Measurements from ENCODE around the gene ZNF738.
A peak's percentile ranks its signal among the peaks of the same experiment; 100 is the strongest.
"Not testable (repeated sequence)": the region's sequence is repeated elsewhere in the genome, so short reads cannot be mapped to it uniquely, and the experiment has no call there.

The ZNF738 gene

DNA sequence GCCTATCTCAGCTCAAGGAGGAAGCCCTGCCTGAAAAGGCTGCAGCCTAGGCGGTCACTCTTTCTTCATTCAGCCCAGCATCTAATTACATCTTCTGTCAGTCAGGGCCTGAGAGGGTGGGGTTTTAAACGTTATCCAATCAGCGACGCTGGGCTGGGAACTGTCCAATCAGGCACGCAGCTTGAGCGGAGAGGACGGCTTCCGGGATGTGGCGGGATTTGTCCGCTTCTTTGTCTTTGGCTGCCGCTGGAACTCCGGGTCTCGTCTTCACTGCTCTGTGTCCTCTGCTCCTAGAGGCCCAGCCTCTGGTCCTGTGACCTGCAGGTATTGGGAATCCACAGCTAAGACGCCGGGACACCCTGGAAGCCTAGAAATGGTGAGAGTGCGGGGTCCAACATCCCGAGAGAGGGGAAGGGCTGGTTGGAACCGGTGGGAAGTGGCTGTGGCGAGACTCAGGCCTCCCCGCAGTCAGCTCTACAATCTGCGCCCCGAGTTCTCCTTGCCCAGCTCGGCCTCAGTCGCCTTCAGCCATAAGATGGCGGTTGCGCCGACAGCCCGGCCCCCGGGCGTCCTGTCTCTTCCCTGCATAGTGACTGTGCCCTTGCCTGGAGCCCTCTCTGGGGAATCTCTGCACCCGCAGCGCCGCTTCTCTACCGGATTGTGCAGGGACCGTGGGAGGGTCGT is at the start of gene ZNF738:
Gene ZNF738, plus strand, starts transcription at position 233 of the 684 bp plus-strand sequence. Its CDS starts 141 bp downstream, at position 374.
- TF ChIP-seq, protein P1, sequence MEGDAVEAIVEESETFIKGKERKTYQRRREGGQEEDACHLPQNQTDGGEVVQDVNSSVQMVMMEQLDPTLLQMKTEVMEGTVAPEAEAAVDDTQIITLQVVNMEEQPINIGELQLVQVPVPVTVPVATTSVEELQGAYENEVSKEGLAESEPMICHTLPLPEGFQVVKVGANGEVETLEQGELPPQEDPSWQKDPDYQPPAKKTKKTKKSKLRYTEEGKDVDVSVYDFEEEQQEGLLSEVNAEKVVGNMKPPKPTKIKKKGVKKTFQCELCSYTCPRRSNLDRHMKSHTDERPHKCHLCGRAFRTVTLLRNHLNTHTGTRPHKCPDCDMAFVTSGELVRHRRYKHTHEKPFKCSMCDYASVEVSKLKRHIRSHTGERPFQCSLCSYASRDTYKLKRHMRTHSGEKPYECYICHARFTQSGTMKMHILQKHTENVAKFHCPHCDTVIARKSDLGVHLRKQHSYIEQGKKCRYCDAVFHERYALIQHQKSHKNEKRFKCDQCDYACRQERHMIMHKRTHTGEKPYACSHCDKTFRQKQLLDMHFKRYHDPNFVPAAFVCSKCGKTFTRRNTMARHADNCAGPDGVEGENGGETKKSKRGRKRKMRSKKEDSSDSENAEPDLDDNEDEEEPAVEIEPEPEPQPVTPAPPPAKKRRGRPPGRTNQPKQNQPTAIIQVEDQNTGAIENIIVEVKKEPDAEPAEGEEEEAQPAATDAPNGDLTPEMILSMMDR (IDR thresholded peaks at IDR 0.05; ENCODE audit: borderline replicate concordance, insufficient read depth, low read depth, low read length) = no peak
- H3K4me3 ChIP-seq (ENCODE audit: low read depth, low read length) = peak within 1 kb of the TSS; percentile 87

DNA sequence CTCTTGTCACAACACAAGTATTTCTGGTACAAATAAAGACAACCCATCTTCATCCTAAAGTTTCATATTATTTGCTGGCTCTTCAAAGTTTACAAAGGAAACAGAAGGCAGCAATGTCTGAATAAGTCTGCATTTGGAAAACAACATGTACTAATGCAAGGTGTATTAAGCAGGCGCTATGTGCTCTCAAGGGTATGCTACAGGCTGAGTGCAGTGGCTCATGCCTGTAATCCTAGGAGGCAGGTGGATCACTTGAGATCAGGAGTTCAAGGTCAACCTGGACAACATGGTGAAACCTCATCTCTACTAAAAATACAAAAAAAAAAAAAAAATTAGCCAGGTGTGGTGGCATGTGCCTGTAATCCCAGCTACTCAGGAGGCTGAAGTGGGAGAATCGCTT is 46.0 kb upstream of the ZNF738 start:
- H3K4me3 ChIP-seq (ENCODE audit: low read depth, low read length) = not testable (repeated sequence)

DNA sequence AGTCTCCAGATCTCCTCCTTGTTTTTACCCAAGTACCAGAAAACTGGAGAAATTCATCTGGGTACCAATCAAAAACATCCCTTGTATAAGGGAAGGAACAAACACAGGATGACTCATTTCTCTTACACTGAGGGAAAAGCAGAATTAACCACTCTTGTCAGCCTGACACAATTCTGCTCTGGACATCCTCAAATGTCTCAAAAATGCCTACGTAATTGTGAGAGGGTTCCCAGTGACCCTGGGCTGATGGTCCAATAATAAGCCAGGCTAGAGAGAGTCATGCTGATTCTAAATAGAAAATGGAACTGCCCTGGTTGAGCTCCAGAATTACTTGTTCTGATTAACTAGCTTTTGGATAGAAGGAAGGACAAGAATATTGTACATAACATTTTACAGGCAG is 44.1 kb upstream of the ZNF738 start:
- TF ChIP-seq, protein P1 (IDR thresholded peaks at IDR 0.05; ENCODE audit: borderline replicate concordance, insufficient read depth, low read depth, low read length) = no peak
- H3K4me3 ChIP-seq (ENCODE audit: low read depth, low read length) = no peak overlapping the region

DNA sequence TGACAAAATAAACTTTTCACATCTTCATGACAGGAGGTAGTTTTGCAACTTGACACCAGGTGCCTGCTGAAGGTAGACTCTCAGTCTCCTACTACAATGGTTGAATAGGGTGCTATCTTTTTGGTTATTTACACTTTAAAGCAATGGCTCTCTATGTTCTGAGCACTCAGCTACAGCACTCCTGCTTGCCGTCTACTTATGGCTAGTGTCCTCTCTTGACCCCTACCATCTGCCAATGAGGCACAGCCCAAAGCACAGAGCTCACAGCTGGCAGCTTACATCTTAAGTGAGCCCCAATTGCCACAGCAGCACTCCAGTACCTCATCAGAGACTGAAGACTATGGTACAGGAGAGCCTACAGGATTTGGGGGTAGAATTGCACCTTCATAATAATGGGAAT is 41.0 kb upstream of the ZNF738 start:
- TF ChIP-seq, protein P1 (IDR thresholded peaks at IDR 0.05; ENCODE audit: borderline replicate concordance, insufficient read depth, low read depth, low read length) = no peak
- H3K4me3 ChIP-seq (ENCODE audit: low read depth, low read length) = no peak overlapping the region

DNA sequence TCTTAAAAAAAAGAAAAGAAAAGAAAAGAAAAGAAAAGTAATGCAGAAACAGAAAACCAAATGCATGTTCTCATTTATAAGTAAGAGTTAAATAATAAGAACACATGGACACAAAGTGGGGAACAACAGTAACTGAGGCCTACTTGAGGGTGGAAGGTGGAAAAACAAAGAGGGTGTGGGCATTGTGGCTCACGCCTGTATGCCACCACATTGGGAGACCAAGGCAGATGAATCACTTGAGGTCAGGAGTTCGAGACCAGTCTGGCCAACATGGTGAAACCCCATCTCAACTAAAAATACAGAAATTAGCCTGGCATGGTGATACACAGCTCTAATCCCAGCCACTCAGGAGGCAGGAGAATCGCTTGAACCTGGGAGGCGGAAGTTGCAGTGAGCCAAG is 37.7 kb upstream of the ZNF738 start:
- H3K4me3 ChIP-seq (ENCODE audit: low read depth, low read length) = no peak overlapping the region
- TF ChIP-seq, protein P1 (IDR thresholded peaks at IDR 0.05; ENCODE audit: borderline replicate concordance, insufficient read depth, low read depth, low read length) = no peak

DNA sequence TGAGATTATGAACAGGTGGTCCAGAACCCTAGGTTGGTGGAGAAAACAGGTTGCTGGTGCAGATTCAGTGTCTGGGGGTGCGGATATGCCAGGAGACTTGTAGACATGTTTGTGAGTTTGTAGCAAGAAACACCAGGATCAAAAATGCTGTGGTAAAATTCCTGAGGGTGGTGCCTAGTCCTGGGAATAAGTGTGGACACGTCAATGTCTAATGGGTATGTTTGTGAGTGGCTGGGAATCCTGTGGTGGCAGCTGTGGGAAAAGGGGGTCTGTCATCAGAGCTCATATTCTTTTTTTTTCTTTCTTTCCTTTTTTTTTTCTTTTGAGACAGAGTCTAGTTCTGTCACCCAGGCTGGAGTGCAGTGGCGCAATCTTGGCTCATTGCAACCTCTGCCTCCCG is 36.8 kb upstream of the ZNF738 start:
- TF ChIP-seq, protein P1 (IDR thresholded peaks at IDR 0.05; ENCODE audit: borderline replicate concordance, insufficient read depth, low read depth, low read length) = no peak
- no peak overlapping the region for H3K4me3 ChIP-seq (ENCODE audit: low read depth, low read length)

DNA sequence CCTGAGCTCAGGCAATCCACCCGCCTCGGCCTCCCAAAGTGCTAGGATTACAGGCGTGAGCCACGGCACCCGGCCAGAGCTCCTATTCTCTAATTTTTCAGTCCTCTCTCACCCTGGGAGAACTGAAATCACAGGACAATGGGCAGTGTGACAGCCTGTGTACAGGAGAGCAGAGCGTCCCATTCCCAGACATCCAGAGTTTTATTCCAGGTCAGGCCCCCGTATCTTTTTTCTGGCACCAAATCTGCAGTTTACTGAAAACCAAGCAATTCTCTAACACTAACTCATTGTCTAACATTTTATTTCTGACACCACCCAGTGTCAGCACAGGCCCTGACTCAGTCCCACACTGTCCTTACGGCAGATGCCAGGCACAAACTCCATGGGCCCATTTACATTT is 36.3 kb upstream of the ZNF738 start:
- no peak overlapping the region for H3K4me3 ChIP-seq (ENCODE audit: low read depth, low read length)
- TF ChIP-seq, protein P1 (IDR thresholded peaks at IDR 0.05; ENCODE audit: borderline replicate concordance, insufficient read depth, low read depth, low read length) = no peak
